Adipocyte (in vitro differentiated cells): ENCODE results near the gene SLC7A6OS.
"Not testable (repeated sequence)": the region's sequence is repeated elsewhere in the genome, so short reads cannot be mapped to it uniquely, and the experiment has no call there.

Source experiments
- DNase-seq: peaks from one replicate; pipeline ENCODE4 v3.0.0-alpha.2; 2015; ENCODE audit warnings: low read depth
- H3K27me3 ChIP-seq: replicated peaks from 2 replicates; pipeline ENCODE4 v1.7.0; 2013; ENCODE audit warnings: mild to moderate bottlenecking, low read length, moderate library complexity; ENCODE audit not compliant: control insufficient read depth, insufficient read depth
- H3K36me3 ChIP-seq: 2 replicates; pipeline ENCODE4 v1.7.0; 2013; ENCODE audit warnings: low read length, mild to moderate bottlenecking, moderate library complexity; ENCODE audit not compliant: control insufficient read depth, insufficient read depth, severe bottlenecking
- H3K4me1 ChIP-seq: 2 replicates; pipeline ENCODE4 v1.7.0; 2013; ENCODE audit warnings: mild to moderate bottlenecking, low read length, moderate library complexity; ENCODE audit not compliant: control insufficient read depth, insufficient read depth
- H3K4me3 ChIP-seq: 2 replicates; pipeline ENCODE4 v1.7.0; 2013; ENCODE audit warnings: mild to moderate bottlenecking, low read length, moderate library complexity
- H3K9ac ChIP-seq: 2 replicates; pipeline ENCODE4 v1.7.0; 2013; ENCODE audit warnings: mild to moderate bottlenecking, low read length, moderate library complexity
- H3K9me3 ChIP-seq: 2 replicates; pipeline ENCODE4 v1.7.0; 2013; ENCODE audit warnings: mild to moderate bottlenecking, low read length, moderate library complexity; ENCODE audit not compliant: control insufficient read depth

SLC7A6OS gene

DNA sequence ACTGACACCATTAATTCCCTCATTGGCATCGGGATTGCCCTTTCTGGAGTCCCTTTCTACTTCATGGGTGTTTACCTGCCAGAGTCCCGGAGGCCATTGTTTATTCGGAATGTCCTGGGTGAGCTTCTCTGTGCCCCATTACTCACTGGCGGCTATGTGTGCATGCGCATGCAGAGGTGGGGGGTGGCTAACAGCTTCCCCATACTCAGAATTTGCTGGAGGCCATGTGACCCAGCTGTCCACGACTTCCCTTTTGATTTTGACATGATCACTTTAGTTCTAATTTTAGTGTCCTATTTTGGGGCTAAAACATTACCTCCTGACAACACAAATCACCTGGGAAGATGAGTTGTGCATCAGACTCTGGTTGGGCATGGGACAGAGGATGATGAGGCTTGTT lies 14.1 kb downstream of the SLC7A6OS start:
- DNase-seq = no peak
- Histone ChIP-seq H3K27me3 (no peaks in the 10 kb centered on the region), H3K9ac (peak overlapping the region; percentile 33), H3K9me3 (no peaks in the 10 kb centered on the region), H3K36me3 (peaks cover 96% of the 10 kb centered on the region), H3K4me1 (peaks cover 60% of the 10 kb centered on the region), H3K4me3 (no peak overlapping the region)

DNA sequence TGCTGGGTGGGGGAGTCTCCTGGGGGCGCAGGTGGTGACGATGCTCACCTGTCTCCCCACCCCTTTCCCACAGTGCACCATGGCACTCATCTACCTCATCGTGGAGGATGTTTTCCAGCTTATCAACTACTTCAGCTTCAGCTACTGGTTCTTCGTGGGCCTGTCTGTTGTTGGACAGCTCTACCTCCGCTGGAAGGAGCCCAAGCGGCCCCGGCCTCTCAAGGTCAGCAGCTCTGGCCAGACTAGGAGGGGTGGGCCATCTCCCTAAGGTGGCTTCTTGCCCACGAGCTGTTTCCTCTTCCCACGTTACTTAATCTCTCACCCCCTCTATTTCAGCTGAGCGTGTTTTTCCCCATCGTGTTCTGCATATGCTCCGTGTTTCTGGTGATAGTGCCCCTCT lies 14.5 kb downstream of the SLC7A6OS start:
- Histone ChIP-seq H3K4me3 (no peak overlapping the region), H3K4me1 (peaks cover 64% of the 10 kb centered on the region), H3K36me3 (peaks cover 96% of the 10 kb centered on the region), H3K9me3 (no peaks in the 10 kb centered on the region), H3K9ac (peak overlapping the region; percentile 33), H3K27me3 (no peaks in the 10 kb centered on the region)
- DNase-seq = no peak

DNA sequence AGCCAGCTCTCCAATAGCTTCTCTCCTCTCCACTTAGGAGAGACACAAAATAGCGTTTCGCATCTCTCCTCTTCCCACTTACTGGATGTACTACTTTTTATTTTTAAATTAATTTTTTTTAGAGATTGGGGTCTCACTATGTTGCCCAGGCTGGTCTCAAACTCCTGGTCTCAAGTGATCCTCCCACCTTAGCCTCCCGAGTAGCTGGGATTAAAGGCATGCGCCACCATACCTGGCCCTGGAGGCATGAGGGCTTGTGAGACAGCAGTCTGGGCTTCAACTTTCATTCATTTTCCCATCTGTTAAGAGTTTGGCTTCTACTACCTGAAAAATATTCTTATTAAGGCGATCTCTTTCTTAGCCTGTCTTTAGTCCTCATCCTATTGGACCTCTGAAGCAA lies 18.3 kb downstream of the SLC7A6OS start:
- no peaks in the 10 kb centered on the region for H3K9me3 ChIP-seq
- H3K4me1 ChIP-seq = peaks cover 64% of the 10 kb centered on the region
- DNase-seq = no peak
- H3K4me3 ChIP-seq = peak overlapping the region; percentile 75
- H3K27me3 ChIP-seq = no peaks in the 10 kb centered on the region
- H3K9ac ChIP-seq = peak overlapping the region; percentile 79
- peaks cover 85% of the 10 kb centered on the region for H3K36me3 ChIP-seq

DNA sequence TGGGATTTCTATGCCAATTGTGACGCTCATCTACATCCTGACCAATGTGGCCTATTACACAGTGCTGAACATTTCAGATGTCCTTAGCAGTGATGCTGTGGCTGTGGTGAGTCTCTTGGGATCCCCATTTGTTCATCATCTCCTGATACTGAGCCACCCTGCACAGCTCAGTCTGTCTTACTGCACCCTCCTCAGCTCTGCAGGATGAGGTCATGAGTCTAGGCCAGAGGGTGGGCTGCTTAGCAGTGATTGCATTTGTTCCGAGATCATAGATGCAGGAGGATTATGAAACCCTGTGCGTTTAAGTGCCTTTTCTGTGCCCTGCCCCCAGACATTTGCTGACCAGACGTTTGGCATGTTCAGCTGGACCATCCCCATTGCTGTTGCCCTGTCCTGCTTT lies 19.5 kb downstream of the SLC7A6OS start:
- Histone ChIP-seq H3K27me3 (no peaks in the 10 kb centered on the region), H3K4me1 (peaks cover 63% of the 10 kb centered on the region), H3K9ac (peak overlapping the region; percentile 79), H3K36me3 (peaks cover 85% of the 10 kb centered on the region), H3K9me3 (no peaks in the 10 kb centered on the region), H3K4me3 (peak overlapping the region; percentile 75)
- DNase-seq = no peak

DNA sequence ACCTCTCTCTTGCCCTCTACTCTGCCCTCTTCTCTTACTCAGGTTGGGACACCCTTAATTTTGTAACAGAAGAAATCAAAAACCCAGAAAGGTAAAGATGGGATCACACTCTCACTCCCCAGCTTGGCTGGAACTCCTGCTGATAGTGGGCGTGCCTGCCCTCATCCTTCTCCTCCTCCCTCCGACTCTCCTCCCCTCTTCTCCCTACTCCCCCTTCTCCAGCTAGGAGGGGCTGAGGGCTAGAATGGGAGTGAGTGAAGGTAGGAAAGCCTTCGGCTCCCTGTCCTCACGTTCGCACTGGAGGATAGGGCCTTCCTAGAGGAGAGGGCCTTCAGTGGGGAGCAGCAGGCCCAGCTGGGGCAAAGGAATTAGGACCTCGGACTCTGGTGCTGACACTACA lies 20.3 kb downstream of the SLC7A6OS start:
- Histone ChIP-seq H3K9ac (peak overlapping the region; percentile 50), H3K4me3 (no peak overlapping the region), H3K9me3 (no peaks in the 10 kb centered on the region), H3K4me1 (peaks cover 65% of the 10 kb centered on the region), H3K27me3 (no peaks in the 10 kb centered on the region), H3K36me3 (peaks cover 84% of the 10 kb centered on the region)
- DNase-seq = no peak

DNA sequence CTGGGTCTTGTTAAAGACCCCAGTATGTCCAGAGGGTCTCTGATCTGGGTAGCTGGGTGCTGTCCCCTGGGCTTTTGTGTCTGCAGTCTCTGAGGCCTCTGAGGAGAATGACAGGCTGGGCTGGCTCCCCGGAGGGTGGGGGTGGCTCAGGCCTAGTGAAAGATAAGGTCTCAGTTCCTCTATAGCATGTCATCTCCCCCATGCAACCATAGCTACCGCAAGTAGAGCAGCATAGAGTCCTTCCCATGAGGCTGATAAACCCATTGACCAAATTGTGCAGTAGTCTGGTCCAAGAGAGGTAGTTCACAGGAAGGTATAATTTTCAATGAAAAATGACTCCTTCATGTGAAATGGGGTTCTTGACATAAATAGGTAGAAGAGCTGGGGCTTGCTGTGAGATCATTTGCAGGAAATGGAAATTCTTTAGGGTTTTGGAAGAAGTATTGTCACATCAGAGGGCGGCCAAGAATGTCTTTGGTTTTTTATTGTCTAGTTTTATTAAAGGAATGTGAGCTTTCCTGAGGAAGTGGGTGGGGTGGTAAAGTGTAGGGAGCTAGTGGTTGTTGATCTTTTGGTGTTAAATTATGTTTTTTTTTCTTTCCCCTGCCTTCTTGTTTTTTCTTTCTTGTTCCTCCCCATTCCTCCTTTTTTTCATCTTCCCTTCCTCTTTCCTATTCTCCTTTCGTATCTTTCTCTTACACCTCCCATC lies 21.0 kb downstream of the SLC7A6OS start:
- Histone ChIP-seq H3K9ac (peak overlapping the region; percentile 50), H3K4me1 (peaks cover 72% of the 10 kb centered on the region), H3K4me3 (no peak overlapping the region), H3K36me3 (peaks cover 84% of the 10 kb centered on the region), H3K27me3 (no peaks in the 10 kb centered on the region), H3K9me3 (no peaks in the 10 kb centered on the region)
- DNase-seq = no peak

DNA sequence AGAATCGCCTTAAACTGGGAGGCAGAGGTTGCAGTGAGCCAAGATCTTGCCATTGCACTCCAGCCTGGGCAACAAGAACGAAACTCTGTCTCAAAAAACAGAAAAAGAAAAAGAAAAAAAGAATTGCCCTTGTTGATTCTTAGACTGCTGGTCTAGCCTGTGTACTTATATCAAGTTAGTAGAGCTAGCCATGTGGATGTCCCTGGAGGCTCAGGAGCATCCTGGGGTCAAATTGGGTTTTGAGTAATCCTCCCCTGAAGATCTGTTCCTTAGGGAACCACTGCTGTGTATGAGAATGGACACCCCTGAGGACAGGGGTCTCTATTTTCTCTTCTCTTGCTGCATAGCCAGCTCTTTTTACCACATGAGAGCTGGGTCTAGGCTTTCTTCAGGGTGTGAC lies 21.5 kb downstream of the SLC7A6OS start:
- H3K36me3 ChIP-seq = peaks cover 84% of the 10 kb centered on the region
- peaks cover 78% of the 10 kb centered on the region for H3K4me1 ChIP-seq
- no peaks in the 10 kb centered on the region for H3K9me3 ChIP-seq
- H3K4me3 ChIP-seq = no peak overlapping the region
- peak overlapping the region; percentile 50 for H3K9ac ChIP-seq
- no peak for DNase-seq
- H3K27me3 ChIP-seq = no peaks in the 10 kb centered on the region

DNA sequence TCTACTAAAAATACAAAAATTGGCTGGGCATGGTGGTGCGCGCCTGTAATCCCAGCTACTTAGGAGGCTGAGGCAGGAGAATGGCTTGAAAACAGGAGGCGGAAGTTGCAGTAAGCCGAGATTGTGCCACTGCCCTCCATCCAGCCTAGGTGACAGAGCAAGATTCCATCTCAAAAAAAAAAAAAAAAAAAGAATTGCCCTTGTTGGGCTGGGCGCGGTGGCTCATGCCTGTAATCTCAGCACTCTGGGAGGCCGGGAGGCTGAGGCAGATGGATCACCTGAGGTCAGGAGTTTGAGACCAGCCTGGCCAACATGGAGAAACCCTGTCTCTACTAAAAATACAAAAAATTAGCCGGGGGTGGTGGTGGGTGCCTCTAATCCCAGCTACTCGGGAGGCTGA lies 21.9 kb downstream of the SLC7A6OS start:
- H3K4me1 ChIP-seq = peaks cover 82% of the 10 kb centered on the region
- not testable (repeated sequence) for H3K27me3 ChIP-seq, H3K9me3 ChIP-seq, H3K4me3 ChIP-seq, DNase-seq
- H3K36me3 ChIP-seq = peaks cover 81% of the 10 kb centered on the region
- H3K9ac ChIP-seq = peak overlapping the region; percentile 76

DNA sequence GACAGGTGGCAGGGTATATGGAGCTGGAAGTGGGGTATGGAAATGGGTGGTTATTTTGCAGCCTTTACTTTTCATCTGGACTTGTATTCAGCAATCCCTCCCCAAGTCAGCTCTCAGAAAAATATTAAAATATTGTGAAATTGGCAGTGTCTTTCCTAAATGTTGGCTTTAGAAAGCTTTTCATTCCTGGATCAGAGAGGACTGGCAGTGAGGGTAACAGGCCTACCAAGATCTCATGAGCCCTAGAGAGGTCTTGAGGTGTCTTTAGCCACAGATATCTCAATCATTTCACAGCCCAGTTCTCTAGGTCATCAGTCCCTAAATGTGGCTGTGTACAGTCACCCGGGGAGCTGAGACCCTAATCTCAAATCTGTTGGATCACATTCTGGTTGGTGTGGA lies 22.5 kb downstream of the SLC7A6OS start:
- Histone ChIP-seq H3K9me3 (no peaks in the 10 kb centered on the region), H3K4me1 (peaks cover 87% of the 10 kb centered on the region), H3K27me3 (no peaks in the 10 kb centered on the region), H3K4me3 (no peak overlapping the region), H3K9ac (peak overlapping the region; percentile 76), H3K36me3 (peaks cover 76% of the 10 kb centered on the region)
- no peak for DNase-seq

DNA sequence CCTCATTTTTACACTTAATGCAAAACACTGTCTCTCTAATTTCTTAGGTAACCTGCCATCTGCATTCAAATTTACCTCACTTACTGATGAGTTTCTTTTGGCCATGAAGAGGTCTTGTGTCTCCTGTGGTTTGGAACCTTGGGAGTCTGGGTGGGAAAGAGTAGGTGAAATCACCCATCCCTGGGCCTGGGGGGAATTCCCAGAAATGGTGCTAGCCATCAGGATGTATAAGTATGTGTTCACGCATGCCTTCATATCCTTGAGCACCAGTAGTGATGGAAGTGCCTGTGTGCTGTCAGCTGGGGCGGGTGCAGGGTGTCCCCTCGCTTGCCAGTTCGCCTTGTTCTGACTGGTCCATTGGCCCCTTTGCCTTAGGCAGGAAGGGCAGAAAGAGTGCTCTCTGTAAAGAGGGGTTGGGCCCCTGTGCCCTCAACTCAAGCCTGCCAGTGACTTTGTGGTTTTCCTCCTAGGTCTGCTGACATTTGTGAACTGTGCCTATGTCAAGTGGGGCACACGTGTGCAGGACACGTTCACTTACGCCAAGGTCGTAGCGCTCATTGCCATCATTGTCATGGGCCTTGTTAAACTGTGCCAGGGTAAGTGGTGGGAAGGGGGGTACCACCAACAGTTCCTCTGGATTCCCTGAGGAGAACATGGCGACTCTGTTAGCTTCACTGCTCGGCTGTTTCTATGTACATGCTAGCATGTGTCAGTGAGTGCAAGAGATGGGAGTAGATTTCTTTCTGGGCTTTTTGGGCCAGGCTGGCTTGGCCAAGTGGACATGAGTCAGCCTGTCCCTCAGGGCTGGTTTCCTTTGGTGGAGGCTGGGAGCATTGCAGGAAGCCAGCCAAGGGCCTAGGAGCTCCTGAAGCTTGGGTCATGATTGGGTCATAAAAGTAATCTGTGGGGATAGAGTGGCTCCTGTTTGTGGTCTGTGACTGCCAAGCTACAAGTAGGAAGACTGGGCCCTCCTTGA lies 23.2 kb downstream of the SLC7A6OS start:
- Histone ChIP-seq H3K9me3 (no peaks in the 10 kb centered on the region), H3K36me3 (peaks cover 71% of the 10 kb centered on the region), H3K27me3 (no peaks in the 10 kb centered on the region), H3K9ac (peak overlapping the region; percentile 80), H3K4me3 (peak overlapping the region; percentile 14), H3K4me1 (peaks cover 91% of the 10 kb centered on the region)
- peak; percentile 85 for DNase-seq
